ENCODE results near the gene SVIP.

DNA sequence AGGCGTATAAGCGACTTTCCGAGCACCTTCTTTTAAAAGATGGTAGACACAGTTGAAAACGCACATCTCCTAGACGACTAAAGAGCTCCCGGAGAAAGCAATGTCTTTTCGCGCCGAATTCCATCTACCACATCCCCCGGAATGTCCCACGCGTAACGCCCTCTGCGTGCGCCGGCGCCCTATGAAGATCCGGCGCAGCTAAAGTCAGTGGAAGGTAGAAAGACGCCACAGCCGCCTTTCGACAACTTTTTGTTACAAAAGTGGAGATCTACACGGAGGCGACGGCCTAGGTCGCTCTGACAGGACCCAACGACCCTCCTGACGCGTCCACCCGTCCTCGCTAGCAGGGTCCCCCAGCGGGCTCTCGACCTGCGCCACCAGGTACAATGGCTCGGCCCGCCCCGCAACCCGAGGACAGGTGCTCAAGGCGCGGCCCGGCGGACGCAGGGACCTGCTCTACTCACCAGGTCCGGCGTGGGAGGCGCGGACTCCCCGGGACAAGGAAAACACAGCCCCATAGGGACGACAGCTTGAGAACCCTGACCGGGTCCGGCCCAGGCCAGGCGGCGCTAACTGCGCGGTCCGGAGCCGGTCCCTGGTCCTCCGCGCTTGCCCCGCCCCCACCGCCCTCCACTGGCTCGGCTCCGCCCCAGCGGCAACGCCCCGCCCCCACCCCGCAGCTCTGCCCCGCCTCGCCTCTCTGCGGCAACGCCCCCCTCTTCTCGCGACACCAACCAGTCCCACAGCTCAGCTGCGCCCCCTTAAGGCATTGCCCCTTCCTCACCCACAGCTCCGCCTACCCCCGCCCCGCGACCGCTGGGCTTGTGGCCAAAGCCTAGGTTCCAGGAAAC lies at the start of gene SVIP:
- TF ChIP-seq, protein P1, sequence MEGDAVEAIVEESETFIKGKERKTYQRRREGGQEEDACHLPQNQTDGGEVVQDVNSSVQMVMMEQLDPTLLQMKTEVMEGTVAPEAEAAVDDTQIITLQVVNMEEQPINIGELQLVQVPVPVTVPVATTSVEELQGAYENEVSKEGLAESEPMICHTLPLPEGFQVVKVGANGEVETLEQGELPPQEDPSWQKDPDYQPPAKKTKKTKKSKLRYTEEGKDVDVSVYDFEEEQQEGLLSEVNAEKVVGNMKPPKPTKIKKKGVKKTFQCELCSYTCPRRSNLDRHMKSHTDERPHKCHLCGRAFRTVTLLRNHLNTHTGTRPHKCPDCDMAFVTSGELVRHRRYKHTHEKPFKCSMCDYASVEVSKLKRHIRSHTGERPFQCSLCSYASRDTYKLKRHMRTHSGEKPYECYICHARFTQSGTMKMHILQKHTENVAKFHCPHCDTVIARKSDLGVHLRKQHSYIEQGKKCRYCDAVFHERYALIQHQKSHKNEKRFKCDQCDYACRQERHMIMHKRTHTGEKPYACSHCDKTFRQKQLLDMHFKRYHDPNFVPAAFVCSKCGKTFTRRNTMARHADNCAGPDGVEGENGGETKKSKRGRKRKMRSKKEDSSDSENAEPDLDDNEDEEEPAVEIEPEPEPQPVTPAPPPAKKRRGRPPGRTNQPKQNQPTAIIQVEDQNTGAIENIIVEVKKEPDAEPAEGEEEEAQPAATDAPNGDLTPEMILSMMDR (IDR thresholded peaks at IDR 0.05; ENCODE audit: low read depth, low read length, poor library complexity, severe bottlenecking), result peak; percentile 64
- TF ChIP-seq EZH2phosphoT487 (IDR thresholded peaks at IDR 0.05; ENCODE audit: borderline replicate concordance, low read length), result no peak

Data from DOHH2 (cell line).